Activated T-cell treated with anti-CD3 and anti-CD28 coated beads, Interleukin-2, amount 50 U/mL, for 72 hours (primary cell): ENCODE measurements around the gene RABGAP1L. TPM values are rescaled to one million over a fixed set of nuclear protein-coding genes. Genes with fewer than 3 reads are reported as not detected.

Experiments used
- ATAC-seq, 2 donors: fragments of 150-1000 bp; cut with Tn5 transposase; replicated peaks in 1 of 2; 2 replicates each; pipeline ENCODE4 v1.10.0; 2021; ENCODE audit warnings: moderate library complexity in 2 of 2, mild to moderate bottlenecking in 1 of 2
- DNase-seq, 2 donors: peaks; one replicate each; pipeline ENCODE4 v3.0.0; 2021 to 2022; ENCODE audit warnings: mixed read lengths in 1 of 2
- H3K27ac Mint-ChIP-seq: one replicate; pipeline ENCODE4 v1.8.0; 2022; ENCODE audit warnings: mild to moderate bottlenecking, moderate library complexity, mixed read lengths
- H3K27me3 Mint-ChIP-seq: one replicate; pipeline ENCODE4 v1.8.0; 2022; ENCODE audit warnings: low read depth, mixed read lengths
- H3K36me3 Mint-ChIP-seq, 2 donors: one replicate each; pipeline ENCODE4 v1.8.0; 2022; ENCODE audit warnings: mixed read lengths in 2 of 2, mild to moderate bottlenecking in 1 of 2; ENCODE audit not compliant: insufficient read depth in 2 of 2
- H3K4me1 Mint-ChIP-seq: one replicate; pipeline ENCODE4 v1.8.0; 2022; ENCODE audit warnings: low read depth, mixed read lengths
- H3K4me3 Mint-ChIP-seq, 2 donors: one replicate each; pipeline ENCODE4 v1.8.0; 2022; ENCODE audit warnings: mild to moderate bottlenecking in 2 of 2, mixed read lengths in 2 of 2, moderate library complexity in 2 of 2
- H3K9me3 Mint-ChIP-seq, 2 donors: one replicate each; pipeline ENCODE4 v1.8.0; 2022; ENCODE audit warnings: mixed read lengths in 2 of 2
- total RNA-seq, 2 donors: library from RNA; stranded (reverse); gene quantifications; one replicate each; pipeline ENCODE4 v1.2.3, GENCODE V29; 2022

RABGAP1L gene
- total RNA-seq, 2 donors from 2014 or later: 36.7 to 42.0 TPM

DNA sequence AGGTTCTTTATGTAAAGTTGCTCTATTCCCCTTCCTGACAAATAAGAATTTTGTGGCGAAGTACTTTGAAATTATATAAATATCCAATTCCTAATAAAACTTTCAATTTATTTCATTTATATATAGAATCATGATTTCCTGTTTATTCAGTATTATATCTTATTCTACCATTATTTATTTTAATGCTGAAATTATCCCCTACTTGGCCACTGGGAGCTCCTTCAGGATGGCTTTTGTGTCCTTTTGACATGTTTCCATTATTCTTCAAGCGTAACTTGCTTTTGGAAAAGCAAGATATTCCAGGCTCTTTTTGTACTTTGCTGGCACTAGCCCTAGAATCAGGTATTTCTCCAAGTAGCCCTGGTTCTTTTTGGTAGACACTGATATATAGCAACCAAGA is 773.3 kb downstream of the RABGAP1L start:
- ATAC-seq (no peak), DNase-seq (no peak)
- Mint-ChIP-seq H3K4me1 (no peaks in the 10 kb centered on the region), H3K9me3 (no peaks in the 10 kb centered on the region), H3K36me3 (no peaks in the 10 kb centered on the region), H3K4me3 (no peak overlapping the region), H3K27me3 (no peaks in the 10 kb centered on the region), H3K27ac (no peak overlapping the region)

- Mint-ChIP-seq H3K4me1 (peaks cover 12% of the 10 kb centered on the region), H3K4me3 (no peak overlapping the region), H3K36me3 (no peaks in the 10 kb centered on the region), H3K9me3 (no peaks in the 10 kb centered on the region), H3K27ac (no peak overlapping the region), H3K27me3 (no peaks in the 10 kb centered on the region)
- ATAC-seq: no peak
- no peak for DNase-seq
These were observed 776.8 kb downstream of the RABGAP1L start for GRCh38 chr1:174935961-174936727.

- H3K36me3 Mint-ChIP-seq: no peaks in the 10 kb centered on the region
- no peak for DNase-seq
- H3K9me3 Mint-ChIP-seq: no peaks in the 10 kb centered on the region
- H3K4me3 Mint-ChIP-seq: peak overlapping the region; percentile 36 to 66
- no peak overlapping the region for H3K27ac Mint-ChIP-seq
- H3K4me1 Mint-ChIP-seq: peaks cover 12% of the 10 kb centered on the region
- no peaks in the 10 kb centered on the region for H3K27me3 Mint-ChIP-seq
- ATAC-seq: peak; percentile 22 to 69
These were observed 779.1 kb downstream of the RABGAP1L start for GRCh38 chr1:174938281-174939007.

DNA sequence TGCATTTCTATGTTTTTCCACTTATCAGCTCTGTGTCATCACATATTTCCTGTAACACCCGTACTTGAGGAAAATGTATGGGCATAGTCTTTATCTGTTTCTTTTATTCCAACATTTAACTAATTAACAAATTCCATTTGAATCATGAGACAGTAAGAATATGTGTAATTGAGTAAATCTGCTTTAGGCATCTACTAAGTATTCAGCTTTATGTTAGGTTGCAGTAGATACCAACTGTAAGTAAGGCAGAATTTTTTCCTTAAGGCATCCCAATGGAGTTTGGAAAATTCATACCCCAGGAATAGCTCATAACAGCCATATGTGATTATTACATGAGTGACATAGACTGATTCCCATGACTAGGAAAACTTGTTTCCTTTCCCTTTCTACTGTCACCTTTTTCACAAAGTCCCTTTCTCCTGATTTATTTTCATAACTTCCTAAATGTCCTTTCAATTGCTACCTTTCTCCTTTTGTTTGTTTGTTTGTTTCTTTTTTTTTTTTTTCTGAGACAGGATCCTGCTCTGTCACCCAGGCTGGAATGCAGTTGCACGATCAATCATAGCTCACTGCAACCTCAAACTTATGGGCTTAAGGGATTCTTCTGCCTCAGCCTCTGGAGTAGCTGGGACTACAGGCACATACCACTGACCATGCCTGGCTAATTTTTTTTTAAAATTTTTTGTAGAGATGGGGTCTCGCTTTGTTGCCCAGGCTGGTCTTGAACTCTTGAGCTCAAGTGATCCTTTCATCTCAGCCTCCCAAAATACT is 780.6 kb downstream of the RABGAP1L start:
- Mint-ChIP-seq H3K4me1 (peaks cover 12% of the 10 kb centered on the region), H3K27ac (peak overlapping the region; percentile 75), H3K4me3 (no peak overlapping the region), H3K9me3 (no peaks in the 10 kb centered on the region), H3K27me3 (no peaks in the 10 kb centered on the region), H3K36me3 (no peaks in the 10 kb centered on the region)
- ATAC-seq: no peak
- DNase-seq: no peak

GRCh38 chr1:174940646-174941175 is 781.4 kb downstream of the RABGAP1L start:
- H3K9me3 Mint-ChIP-seq: no peaks in the 10 kb centered on the region
- H3K27me3 Mint-ChIP-seq: no peaks in the 10 kb centered on the region
- peak overlapping the region; percentile 75 for H3K27ac Mint-ChIP-seq
- H3K4me3 Mint-ChIP-seq: no peak overlapping the region
- no peak for DNase-seq
- peaks cover 12% of the 10 kb centered on the region for H3K4me1 Mint-ChIP-seq
- no peak for ATAC-seq
- no peaks in the 10 kb centered on the region for H3K36me3 Mint-ChIP-seq

DNA sequence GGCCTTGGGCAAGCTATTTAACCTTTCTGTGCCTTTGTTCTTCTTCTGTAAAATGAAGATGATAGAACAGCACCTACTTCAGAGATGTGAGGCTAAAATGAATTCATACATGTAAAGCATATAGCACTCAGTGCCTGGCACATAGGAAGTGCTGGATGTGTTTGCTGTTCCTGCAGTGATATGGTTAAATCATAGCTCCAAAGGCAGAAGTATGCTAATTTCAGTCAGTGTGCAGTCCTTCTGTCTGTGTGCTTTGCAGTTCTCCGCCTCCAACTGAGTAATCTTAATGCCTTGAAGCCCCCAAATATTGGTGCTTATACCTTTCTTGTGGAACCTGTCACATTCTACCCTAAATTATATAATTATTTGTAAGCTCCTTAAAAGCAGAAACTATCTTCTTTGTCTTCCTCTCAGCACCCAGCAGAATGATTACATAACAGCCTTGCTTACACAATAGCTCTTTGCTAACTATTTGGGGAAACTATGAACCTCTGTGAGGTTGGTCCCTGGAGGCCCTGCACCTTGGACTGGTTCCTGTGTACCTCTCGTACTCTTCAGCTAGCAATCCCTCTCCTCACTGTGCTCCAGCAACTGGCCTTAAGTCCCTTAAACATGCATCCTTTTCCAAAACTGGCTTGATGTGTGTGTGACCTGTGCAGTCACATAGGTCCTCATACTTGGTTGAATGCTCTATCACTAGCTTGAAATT is 783.4 kb downstream of the RABGAP1L start:
- no peak overlapping the region for H3K27ac Mint-ChIP-seq

GRCh38 chr1:174946031-174946430 is 786.7 kb downstream of the RABGAP1L start:
- Mint-ChIP-seq H3K4me1 (no peaks in the 10 kb centered on the region), H3K27ac (no peak overlapping the region), H3K4me3 (no peak overlapping the region), H3K27me3 (no peaks in the 10 kb centered on the region), H3K9me3 (no peaks in the 10 kb centered on the region), H3K36me3 (no peaks in the 10 kb centered on the region)
- ATAC-seq (no peak), DNase-seq (no peak)

More for the DNA sequence above, 783.4 kb downstream of the RABGAP1L start:
- Mint-ChIP-seq H3K36me3 (no peaks in the 10 kb centered on the region), H3K4me3 (no peak overlapping the region), H3K4me1 (peaks cover 12% of the 10 kb centered on the region), H3K9me3 (no peaks in the 10 kb centered on the region), H3K27me3 (no peaks in the 10 kb centered on the region)
- DNase-seq (no peak), ATAC-seq (no peak)

DNA sequence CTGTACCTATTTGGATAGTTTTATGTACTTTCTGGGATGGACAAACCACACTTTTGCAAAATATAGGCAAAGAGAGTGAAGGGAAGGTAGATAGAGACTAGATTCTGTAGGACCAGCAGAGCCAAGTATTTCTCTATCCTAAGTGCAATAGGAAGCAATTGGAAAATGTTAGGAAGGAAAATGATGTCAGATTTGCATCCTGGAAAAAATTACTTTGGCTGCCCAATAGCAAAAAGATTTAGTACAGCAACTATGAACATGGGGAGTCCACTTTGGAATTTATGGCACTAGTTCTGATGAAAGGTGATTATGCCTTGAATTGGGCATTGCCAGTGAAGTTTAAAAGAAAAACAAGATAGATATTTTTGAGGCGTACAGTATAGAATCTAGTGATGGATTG is 789.7 kb downstream of the RABGAP1L start:
- Mint-ChIP-seq H3K27ac (no peak overlapping the region), H3K4me1 (peaks cover 9% of the 10 kb centered on the region), H3K9me3 (no peaks in the 10 kb centered on the region), H3K36me3 (no peaks in the 10 kb centered on the region), H3K4me3 (no peak overlapping the region), H3K27me3 (no peaks in the 10 kb centered on the region)
- DNase-seq (no peak), ATAC-seq (no peak)

GRCh38 chr1:174949645-174950044 is 790.3 kb downstream of the RABGAP1L start:
- Mint-ChIP-seq H3K9me3 (no peaks in the 10 kb centered on the region), H3K27ac (no peak overlapping the region), H3K27me3 (no peaks in the 10 kb centered on the region), H3K4me3 (no peak overlapping the region), H3K36me3 (no peaks in the 10 kb centered on the region), H3K4me1 (peaks cover 9% of the 10 kb centered on the region)
- DNase-seq: no peak
- no peak for ATAC-seq

GRCh38 chr1:174953285-174954072 is 794.2 kb downstream of the RABGAP1L start:
- ATAC-seq (no peak), DNase-seq (no peak)
- Mint-ChIP-seq H3K36me3 (peaks cover 0 to 2% of the 10 kb centered on the region in 2 donors), H3K27me3 (no peaks in the 10 kb centered on the region), H3K4me3 (no peak overlapping the region), H3K9me3 (no peaks in the 10 kb centered on the region), H3K4me1 (peaks cover 23% of the 10 kb centered on the region), H3K27ac (no peak overlapping the region)

GRCh38 chr1:174954073-174954460 is 794.7 kb downstream of the RABGAP1L start:
- no peak for DNase-seq
- H3K27me3 Mint-ChIP-seq: no peaks in the 10 kb centered on the region
- peaks cover 0 to 2% of the 10 kb centered on the region in 2 donors for H3K36me3 Mint-ChIP-seq
- no peaks in the 10 kb centered on the region for H3K9me3 Mint-ChIP-seq
- peaks cover 28% of the 10 kb centered on the region for H3K4me1 Mint-ChIP-seq
- H3K4me3 Mint-ChIP-seq: no peak overlapping the region
- H3K27ac Mint-ChIP-seq: no peak overlapping the region
- ATAC-seq: no peak
